K562 (cell line): ENCODE results near the gene PEX7. TPM values are rescaled to one million over a fixed set of nuclear protein-coding genes. Genes with fewer than 3 reads are reported as not detected.
A peak's percentile ranks its signal among the peaks of the same experiment; 100 is the strongest.

Experiments used
- ARID4B ChIP-seq: sonication (generic); formaldehyde crosslinking; IDR thresholded peaks from 2 replicates; pipeline ENCODE4 v1.8.0; 2022; ENCODE audit warnings: mild to moderate bottlenecking, missing genetic modification reagents
- EP400 ChIP-seq: fragments of 450-650 bp; IDR thresholded peaks from 2 replicates; pipeline ENCODE4 v1.6.1; 2017; ENCODE audit warnings: antibody characterized with exemption, mild to moderate bottlenecking, moderate library complexity
- FOXP1 ChIP-seq: sonication (generic); formaldehyde crosslinking; IDR thresholded peaks from 2 replicates; pipeline ENCODE4 v1.8.0; 2022; ENCODE audit warnings: mild to moderate bottlenecking, missing genetic modification reagents
- ID3 ChIP-seq, 2 experiments: fragments of 250-450 bp in 1 of 2; fragments of 450-650 bp in 1 of 2; sonication (Bioruptor Pico) in 1 of 2; IDR thresholded peaks; 2 replicates each; pipeline versions ENCODE4 v1.6.1 to v1.8.0; 2016 to 2021; ENCODE audit warnings: mild to moderate bottlenecking in 2 of 2, moderate library complexity in 2 of 2, missing compliant biosample characterization in 1 of 2, missing genetic modification characterization in 1 of 2
- L3MBTL2 ChIP-seq: fragments of 450-650 bp; IDR thresholded peaks from 2 replicates; pipeline ENCODE4 v1.6.1; 2016; ENCODE audit warnings: mild to moderate bottlenecking, moderate library complexity
- LCOR ChIP-seq: sonication (generic); formaldehyde crosslinking; IDR thresholded peaks from 2 replicates; pipeline ENCODE4 v1.8.0; 2022; ENCODE audit warnings: mild to moderate bottlenecking, missing genetic modification reagents
- MAFF ChIP-seq: IDR thresholded peaks from 2 replicates; pipeline ENCODE4 v1.6.1; 2012; ENCODE audit warnings: low read length, improper control_type of control experiment
- NCOA1 ChIP-seq: fragments of 450-650 bp; IDR thresholded peaks from 2 replicates; pipeline ENCODE4 v1.6.1; 2016; ENCODE audit warnings: low read depth
- PKNOX1 ChIP-seq: fragments of 450-650 bp; IDR thresholded peaks from 2 replicates; pipeline ENCODE4 v1.6.1; 2016
- RREB1 ChIP-seq: fragments of 250-450 bp; sonication (Bioruptor Pico); IDR thresholded peaks from 2 replicates; pipeline ENCODE4 v1.4.0; 2020
- ZNF232 ChIP-seq: sonication (generic); formaldehyde crosslinking; IDR thresholded peaks from 2 replicates; pipeline ENCODE4 v1.8.0; 2022; ENCODE audit warnings: mild to moderate bottlenecking, missing genetic modification reagents
- ZNF395 ChIP-seq: fragments of 200-800 bp; sonication (Bioruptor generic); IDR thresholded peaks from 2 replicates; pipeline ENCODE4 v1.6.1; 2017; ENCODE audit warnings: missing genetic modification characterization, missing compliant biosample characterization
- polyA plus RNA-seq, 8 experiments: library from polyadenylated mRNA; depleted of rRNA in 4 of 8; stranded (reverse) in 5 of 8; unstranded in 3 of 8; fragments of >200 nt; fragmentation: Nextera tagmentation in 2 of 8; fragmentation: Illumina TruSeq in 1 of 8; extraction: Ambion mirVana in 2 of 8; extraction: Trizol in 1 of 8; gene quantifications; 2 replicates each; pipeline versions ENCODE4 v1.2.1 to v1.2.3, GENCODE V29; 2011 to 2014; ENCODE audit warnings: inconsistent platforms in 1 of 8, missing spikeins in 1 of 8
- total RNA-seq, 7 experiments: library from RNA; depleted of rRNA in 6 of 7; stranded (reverse); fragments of >200 nt in 6 of 7; fragmentation: Illumina TruSeq in 2 of 7; extraction: Trizol in 2 of 7; gene quantifications; 2 replicates each; pipeline versions ENCODE4 v1.2.1 to v1.2.3, GENCODE V29; 2011 to 2021; ENCODE audit warnings: low replicate concordance in 1 of 7

PEX7 gene
- total and polyA plus RNA-seq, 9 of the 15 experiments (the other 6 are each of a cell fraction or from before 2014, with no cell fraction given), result 1.6 to 12.9 (median 9.1) TPM

GRCh38 chr6:136791296-136792094, 30.9 kb upstream of the PEX7 start (continued):
- TF ChIP-seq ARID4B (CRISPR knock-in tag) (peak; percentile 42; the same call in 1 of the 2 replicates), ZNF395 (CRISPR knock-in tag) (peak; percentile 67; the same call in 1 of the 2 replicates), MAFF (no peak), EP400 (peak; percentile 62), NCOA1 (no peak), PKNOX1 (0 out of 2 replicates have a peak, but pooled peaks have one; percentile 15), RREB1 (0 out of 2 replicates have a peak, but pooled peaks have one; percentile 29), L3MBTL2 (peak; percentile 59; the same call in 1 of the 2 replicates), ID3 (CRISPR knock-in tag; IDR thresholded peaks at IDR 0.05) (no peak), ID3 (tag; IDR thresholded peaks at IDR 0.05) (0 out of 2 replicates have a peak, but pooled peaks have one; percentile 37), FOXP1 (CRISPR knock-in tag) (0 out of 2 replicates have a peak, but pooled peaks have one; percentile 59), LCOR (CRISPR knock-in tag) (0 out of 2 replicates have a peak, but pooled peaks have one; percentile 11), ZNF232 (CRISPR knock-in tag) (0 out of 2 replicates have a peak, but pooled peaks have one; percentile 49)
